GM10266 (cell line): Measurements from ENCODE around the gene PITPNC1.

Source experiments
- DNase-seq: peaks from one replicate; pipeline ENCODE4 v3.0.0; 2012; ENCODE audit errors: extremely low spot score
- TF ChIP-seq, protein P1 (sequence below): IDR thresholded peaks from 2 replicates; pipeline ENCODE4 v1.5.1; 2012; ENCODE audit warnings: mild to moderate bottlenecking, low read depth; ENCODE audit not compliant: control insufficient read depth, insufficient read depth; ENCODE audit errors: missing control alignments

PITPNC1 gene

DNA sequence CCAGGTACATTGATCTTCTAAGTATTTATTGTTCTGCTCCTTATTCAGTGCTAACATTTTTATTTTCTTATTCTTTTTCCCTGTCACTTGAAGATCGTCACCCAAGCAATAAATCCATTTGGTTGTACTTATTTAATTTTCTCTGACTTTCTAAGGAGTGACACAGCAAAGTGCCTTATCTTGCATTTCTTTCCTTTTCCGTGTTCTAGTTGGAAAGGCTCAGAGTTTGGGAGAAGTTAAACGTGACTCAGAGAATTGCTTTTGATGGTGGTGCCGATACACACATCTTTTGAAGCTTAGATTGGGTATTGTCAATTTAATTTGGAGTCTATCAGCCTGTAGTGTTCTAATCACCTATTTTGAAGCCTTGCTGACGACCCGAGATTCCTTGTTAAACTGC, 72.0 kb downstream of the PITPNC1 start:
- DNase-seq: no peak
- TF ChIP-seq, protein P1, sequence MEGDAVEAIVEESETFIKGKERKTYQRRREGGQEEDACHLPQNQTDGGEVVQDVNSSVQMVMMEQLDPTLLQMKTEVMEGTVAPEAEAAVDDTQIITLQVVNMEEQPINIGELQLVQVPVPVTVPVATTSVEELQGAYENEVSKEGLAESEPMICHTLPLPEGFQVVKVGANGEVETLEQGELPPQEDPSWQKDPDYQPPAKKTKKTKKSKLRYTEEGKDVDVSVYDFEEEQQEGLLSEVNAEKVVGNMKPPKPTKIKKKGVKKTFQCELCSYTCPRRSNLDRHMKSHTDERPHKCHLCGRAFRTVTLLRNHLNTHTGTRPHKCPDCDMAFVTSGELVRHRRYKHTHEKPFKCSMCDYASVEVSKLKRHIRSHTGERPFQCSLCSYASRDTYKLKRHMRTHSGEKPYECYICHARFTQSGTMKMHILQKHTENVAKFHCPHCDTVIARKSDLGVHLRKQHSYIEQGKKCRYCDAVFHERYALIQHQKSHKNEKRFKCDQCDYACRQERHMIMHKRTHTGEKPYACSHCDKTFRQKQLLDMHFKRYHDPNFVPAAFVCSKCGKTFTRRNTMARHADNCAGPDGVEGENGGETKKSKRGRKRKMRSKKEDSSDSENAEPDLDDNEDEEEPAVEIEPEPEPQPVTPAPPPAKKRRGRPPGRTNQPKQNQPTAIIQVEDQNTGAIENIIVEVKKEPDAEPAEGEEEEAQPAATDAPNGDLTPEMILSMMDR: no peak

DNA sequence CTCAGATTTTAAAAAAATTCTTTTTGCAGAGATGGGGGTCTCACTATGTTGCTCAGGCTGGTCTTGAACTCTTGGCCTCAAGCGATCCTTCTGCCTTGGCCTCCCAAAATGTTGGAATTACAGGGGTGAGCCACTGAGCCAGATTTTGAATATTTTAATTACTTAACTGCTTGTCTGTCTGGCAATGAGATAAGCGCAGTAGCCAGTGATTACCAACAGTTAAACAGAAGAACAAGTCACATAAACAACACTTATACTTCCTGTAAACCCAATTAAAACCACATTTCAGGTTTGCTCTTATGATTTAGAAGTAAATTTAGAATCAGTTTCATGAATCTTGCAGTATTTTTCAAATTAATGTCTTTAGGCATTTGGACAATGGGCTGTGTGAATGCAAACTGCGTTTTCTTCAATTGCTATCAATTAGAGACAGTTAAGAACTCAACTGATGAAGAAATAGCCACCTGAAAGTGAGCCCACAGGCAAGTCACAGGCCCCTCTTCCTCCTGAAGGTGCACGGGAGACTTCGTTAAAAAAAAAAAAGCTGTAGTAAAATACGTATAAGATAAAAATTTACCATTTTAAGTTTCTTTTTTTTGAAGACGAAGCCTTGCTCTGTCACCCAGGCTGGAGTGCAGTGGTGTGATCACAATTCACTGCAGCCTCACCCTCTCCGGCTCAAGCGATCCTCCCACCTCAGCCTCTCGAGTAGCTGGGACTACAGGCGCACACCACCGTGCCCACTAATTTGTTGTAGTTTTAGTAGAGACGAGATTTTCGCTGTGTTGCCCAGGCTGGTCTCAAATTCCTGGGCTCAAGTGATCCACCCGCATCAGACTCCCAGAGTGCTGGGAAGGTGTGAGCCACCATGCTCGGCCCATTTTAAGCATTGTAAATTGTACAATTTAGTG, 73.0 kb downstream of the PITPNC1 start:
- DNase-seq: no peak
- TF ChIP-seq, protein P1: no peak

DNA sequence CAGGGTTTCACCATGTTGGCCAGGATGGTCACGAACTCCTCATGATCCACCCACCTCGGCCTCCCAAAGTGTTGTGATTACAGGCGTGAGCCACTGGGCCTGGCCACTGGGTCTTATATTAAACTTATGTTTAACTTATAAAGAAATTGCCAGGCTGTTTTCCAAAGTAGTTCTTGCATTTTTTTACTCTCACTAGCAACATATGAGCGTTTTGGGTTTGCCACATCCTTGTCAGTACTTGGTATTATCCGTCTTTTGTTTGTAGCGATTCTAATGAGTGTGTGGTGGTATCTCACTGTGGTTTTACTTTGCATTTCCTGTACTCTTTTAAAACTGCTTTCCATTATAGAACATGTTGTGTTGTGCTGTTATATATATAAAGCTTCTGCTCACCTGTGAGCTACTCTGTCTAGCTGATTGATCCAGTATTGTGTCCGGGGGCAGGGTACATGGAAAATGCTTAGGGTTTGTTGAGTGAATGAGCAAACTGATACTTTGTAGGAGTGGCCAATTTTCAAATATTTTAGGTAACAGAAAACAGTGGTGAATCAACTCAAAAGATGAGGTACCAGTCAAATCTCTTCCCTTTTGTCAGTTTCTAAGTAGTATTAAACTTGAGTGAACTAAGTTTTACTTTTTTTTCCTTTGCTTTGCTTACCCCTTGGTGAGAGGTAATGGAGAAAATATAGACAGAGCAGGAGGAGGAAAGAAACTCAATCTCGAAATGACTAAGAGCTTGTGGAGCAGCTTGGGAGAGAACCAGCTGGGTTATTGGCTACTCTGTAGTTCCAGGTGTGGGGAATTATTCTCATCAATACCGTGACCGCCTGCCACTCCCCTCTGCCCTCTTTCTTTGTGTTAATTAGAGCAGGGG, 75.8 kb downstream of the PITPNC1 start:
- TF ChIP-seq, protein P1: no peak

DNA sequence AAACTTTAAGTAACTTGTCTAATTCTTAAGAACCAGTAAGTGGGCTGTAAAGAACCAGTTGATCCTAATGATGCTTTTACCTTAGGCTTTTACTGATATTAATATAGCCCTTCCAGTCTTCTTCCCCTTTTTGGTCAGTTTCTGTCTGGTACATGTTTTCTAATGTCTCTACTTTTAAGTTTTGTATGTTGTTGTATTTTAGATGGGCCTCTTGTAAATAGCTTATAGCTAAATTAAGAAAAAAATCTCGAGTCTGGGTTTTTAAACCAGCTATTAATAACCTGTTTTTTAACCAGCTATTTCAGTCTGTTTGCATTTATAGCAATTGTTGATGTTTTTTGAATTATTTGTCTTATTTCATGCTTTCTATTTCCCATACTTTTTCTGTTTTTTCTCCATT, 79.0 kb downstream of the PITPNC1 start:
- DNase-seq: no peak
- TF ChIP-seq, protein P1: no peak

More for the DNA sequence above, 75.8 kb downstream of the PITPNC1 start:
- DNase-seq: no peak

DNA sequence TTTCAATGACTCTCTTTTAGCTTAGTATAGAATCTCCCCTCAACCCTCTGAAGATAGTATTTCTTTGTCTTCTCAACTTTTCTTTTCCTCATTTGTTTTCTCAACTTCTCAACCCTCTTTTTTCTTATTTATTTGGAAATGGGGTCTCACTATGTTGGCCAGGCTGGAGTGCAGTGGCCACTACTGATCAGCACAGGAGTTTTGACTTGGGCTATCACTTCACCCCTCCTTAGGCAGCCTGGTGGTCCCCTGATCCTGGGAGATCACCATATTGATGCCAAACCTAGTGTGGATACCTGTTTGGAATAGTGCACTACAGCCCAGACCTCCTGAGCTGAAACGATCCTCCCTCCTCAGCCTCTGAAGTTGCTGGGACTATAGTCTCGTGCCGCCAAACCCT, 79.8 kb downstream of the PITPNC1 start:
- TF ChIP-seq, protein P1: no peak
- DNase-seq: no peak

DNA sequence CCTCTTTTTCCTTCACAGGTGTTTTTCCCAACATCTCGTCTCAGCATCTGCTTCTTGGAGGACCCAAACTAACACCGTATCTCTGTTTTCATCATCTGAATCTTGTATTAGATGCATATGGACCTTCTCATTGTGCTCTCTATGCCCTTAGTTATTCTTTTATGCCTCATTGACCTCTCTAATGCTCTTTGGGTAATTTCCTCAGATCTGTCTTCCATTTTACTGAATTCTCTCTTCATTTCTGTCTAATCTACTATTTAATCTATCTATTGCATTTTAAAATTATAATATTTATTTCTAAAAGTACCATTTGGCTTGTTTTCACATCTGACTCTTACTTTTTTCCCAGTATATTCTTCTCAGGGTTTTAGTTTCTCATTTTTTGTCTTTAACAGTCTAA, 81.1 kb downstream of the PITPNC1 start:
- TF ChIP-seq, protein P1: no peak
- DNase-seq: no peak
